AG09309 (cell line): ENCODE measurements around the gene CLRN3.

Experiments
- DNase-seq: peaks from one replicate; pipeline ENCODE4 v3.0.0-alpha.2; 2010; ENCODE audit warnings: low read depth
- H3K4me3 ChIP-seq: 2 replicates; pipeline ENCODE4 v1.5.1; 2011; ENCODE audit warnings: mild to moderate bottlenecking, low read depth, low read length, moderate library complexity; ENCODE audit not compliant: control insufficient read depth
- TF ChIP-seq, protein P1 (sequence below): IDR thresholded peaks from 2 replicates; pipeline ENCODE4 v1.5.1; 2011; ENCODE audit warnings: mild to moderate bottlenecking, low read depth, low read length, inconsistent platforms; ENCODE audit not compliant: insufficient read depth, control insufficient read depth; ENCODE audit errors: missing control alignments

CLRN3 gene

DNA sequence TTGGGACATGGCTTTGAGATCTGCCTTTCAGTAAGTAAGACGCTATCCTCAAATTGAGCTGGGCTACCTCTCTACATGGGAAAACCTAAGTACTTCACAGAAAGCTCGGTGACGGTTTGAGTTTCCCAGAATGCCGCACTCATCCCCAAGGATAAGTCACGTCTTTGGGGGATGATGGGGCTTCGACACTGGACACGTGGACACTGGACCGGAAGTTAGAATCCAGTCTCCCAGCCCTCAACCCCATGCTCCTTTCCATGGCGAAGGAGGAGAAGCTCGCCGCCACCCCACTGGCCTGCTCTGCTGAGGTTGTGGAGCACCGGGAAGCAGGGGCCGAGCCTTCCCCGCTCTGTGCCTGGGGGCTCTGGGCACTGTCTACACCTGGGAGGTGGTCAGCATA, 41.6 kb upstream of the CLRN3 start:
- TF ChIP-seq, protein P1, sequence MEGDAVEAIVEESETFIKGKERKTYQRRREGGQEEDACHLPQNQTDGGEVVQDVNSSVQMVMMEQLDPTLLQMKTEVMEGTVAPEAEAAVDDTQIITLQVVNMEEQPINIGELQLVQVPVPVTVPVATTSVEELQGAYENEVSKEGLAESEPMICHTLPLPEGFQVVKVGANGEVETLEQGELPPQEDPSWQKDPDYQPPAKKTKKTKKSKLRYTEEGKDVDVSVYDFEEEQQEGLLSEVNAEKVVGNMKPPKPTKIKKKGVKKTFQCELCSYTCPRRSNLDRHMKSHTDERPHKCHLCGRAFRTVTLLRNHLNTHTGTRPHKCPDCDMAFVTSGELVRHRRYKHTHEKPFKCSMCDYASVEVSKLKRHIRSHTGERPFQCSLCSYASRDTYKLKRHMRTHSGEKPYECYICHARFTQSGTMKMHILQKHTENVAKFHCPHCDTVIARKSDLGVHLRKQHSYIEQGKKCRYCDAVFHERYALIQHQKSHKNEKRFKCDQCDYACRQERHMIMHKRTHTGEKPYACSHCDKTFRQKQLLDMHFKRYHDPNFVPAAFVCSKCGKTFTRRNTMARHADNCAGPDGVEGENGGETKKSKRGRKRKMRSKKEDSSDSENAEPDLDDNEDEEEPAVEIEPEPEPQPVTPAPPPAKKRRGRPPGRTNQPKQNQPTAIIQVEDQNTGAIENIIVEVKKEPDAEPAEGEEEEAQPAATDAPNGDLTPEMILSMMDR: no peak
- no peak overlapping the region for H3K4me3 ChIP-seq
- no peak for DNase-seq

DNA sequence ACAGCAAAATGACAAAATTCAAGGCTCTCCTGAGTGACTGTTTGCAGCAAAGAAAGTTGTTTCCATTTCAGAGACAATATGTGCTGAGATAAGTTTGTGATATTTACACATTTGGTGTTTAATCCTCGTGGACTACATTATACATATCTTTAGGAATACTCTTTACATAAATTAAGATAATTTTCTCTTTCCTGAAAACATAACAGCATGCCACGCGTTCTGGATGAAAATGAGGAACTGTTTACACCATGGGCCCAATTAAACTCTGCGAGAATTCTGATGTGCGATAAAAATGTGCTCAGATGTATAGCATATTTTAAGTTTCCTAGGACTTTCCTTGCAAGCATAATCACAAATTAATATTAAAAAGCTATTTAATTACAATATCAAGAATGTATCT, 40.5 kb upstream of the CLRN3 start:
- H3K4me3 ChIP-seq: no peak overlapping the region
- no peak for DNase-seq
- TF ChIP-seq, protein P1: no peak

DNA sequence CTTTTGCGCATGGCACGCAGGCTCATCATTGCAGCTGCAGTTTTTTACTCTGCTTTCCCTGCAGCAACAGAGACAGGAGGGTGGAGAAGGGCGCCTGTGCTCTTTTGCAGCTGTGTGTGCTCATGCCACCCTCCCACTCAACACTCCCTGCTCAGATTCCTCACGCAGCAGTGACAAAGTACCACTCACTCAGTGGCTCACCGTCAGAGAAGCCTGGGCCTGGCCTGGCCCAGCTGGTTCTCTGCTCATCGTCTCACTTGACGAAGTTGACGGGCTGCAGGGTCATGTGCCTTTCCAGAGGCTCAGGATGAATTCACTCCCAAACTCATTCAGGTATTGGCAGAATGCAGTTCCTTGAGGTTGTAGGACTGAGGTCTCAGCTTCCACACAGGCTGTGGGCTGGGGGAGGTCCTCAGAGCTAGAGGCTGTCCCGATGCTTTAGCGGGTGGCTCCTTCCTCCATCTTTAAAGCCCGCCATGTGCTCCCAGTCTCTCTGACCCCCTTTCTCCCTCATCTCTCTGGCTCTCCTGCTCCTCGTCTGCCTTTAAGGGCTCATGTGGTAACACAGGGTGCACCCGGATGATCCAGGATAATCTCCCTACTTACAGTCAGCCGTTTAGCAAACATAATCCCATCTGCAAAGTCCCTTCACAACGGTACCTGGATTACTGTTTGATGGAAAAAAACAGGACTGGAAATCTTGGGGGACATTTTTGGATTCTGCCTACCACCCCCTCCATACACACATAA, 40.0 kb upstream of the CLRN3 start:
- TF ChIP-seq, protein P1: no peak
- H3K4me3 ChIP-seq: no peak overlapping the region
- DNase-seq: no peak

DNA sequence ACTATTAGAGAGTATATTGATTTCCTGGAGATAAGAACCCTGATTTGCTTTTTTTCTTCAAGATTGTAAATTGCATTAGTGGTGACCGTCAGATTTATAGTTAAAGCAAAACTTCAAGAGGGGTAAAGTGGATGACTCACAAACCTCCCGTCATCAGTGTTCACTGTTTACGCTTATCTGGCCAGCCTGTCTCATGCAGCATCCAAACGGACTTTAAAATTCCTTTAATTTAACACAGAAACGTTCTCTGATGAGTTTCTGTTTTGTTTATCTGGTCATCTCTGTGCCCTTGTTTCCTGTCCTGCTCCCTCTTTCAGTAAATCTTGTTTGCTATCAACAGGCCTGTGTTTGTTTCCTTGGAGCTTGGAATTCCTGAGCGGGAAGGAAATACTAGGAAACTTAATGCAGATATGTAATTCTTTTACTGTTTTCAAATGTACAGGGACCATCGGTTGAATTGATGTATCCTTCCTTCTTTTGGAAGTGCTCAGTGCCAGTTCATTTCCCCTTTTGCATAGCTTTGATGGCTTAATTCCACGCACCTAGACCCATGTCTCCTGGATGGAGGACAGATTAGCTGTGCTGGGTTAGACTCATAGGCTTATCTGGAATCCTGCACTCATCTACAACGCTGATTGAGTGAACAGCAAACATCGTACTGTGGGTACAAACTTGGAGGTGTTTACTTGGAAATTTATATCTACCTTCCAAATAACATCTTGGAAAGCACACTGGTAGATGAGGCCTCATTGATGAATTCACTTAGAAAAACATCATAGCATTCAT, 35.5 kb upstream of the CLRN3 start:
- H3K4me3 ChIP-seq: no peak overlapping the region
- TF ChIP-seq, protein P1: no peak
- DNase-seq: no peak

DNA sequence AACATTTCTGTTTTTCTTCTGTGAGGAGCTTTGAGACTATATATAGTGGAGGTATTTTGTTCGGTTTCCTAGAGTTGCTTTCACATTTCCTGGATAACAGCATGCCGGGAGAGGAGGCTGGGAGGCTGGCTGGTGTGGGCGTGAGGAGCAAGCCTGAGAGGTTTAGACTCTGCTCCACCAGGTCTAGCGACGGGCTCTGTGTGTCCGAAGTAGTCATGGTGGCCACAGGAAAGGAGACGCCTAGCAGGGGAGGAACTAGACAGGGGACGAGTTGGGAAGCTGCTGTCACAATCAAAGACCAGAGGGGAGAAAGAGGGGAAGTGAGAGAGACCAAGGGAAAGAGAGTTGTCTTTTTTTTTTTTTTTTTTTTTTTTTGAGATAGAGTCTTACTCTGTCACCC, 33.7 kb upstream of the CLRN3 start:
- DNase-seq: no peak
- H3K4me3 ChIP-seq: no peak overlapping the region
- TF ChIP-seq, protein P1: no peak

DNA sequence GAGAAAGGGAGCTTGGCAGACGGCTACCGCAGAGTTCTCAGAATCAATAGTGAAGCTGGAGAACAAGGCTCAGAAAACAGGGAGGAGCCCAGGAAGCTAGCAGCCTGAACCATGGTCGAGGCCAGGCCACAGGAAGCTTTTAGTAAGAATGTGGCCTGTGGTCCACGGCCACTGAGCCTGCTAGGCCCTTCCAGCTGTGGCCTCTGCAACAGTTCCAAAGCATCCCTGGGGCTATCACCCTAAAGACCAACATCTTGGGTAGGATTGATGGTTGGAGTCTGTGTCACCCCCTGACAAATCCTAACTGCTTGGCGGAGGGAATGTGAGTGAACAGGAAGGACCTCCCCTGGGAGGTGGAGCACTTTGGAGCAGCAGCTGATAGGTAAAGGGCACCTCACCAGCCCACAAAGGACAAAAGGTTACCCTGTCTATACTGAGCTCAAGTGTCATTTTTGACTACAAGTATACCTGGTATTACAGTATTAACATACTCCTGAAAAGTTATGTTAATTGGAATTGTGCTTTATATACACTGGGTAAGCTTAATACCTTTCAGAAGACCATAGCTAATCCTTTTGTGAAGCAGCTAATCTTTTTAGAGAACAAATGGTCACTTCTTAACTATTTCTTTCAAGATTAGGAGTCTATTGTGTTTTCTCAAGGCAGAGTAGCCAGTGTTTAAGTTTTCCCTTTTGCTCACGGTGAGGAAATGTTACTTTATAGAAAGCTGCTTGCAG, 32.9 kb upstream of the CLRN3 start:
- no peak for DNase-seq
- H3K4me3 ChIP-seq: no peak overlapping the region
- TF ChIP-seq, protein P1: no peak
